ENCODE measurements around the gene COA8.

COA8 gene

DNA sequence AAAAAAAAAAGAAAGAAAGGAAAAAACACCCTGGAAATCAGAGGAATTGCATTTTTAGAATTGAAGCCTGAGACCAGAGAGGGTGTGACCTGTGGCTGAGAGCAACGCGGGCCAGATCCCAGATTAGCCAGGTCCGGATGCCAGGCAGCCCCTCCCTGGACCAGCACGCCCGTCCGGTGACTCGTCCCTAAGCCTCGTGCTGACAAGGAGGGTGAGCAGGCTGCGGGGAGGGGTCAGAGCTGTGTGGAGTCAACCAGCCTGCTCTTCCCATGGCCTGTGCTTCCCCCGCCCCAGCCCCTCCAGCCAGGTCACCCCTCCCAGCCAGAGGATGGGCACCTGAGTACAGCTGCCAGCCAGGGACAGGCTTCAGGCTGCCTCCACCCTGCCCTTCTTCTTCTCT, 62.1 kb downstream of the COA8 start:
- no peak overlapping the region for H3K4me3 ChIP-seq (ENCODE audit: low read depth, low read length)
- DNase-seq (ENCODE audit: low read depth) = no peak
- TF ChIP-seq CTCF (conservative IDR thresholded peaks at IDR 0.05; ENCODE audit: low read depth, low read length) = no peak

- H3K4me3 ChIP-seq (ENCODE audit: low read depth, low read length) = no peak overlapping the region
- no peak for DNase-seq (ENCODE audit: low read depth)
These were observed 62.8 kb downstream of the COA8 start for GRCh38 chr14:103625356-103626095.

GRCh38 chr14:103626146-103626850, 63.5 kb downstream of the COA8 start:
- H3K4me3 ChIP-seq (ENCODE audit: low read depth, low read length) = no peak overlapping the region
- no peak for DNase-seq (ENCODE audit: low read depth)
- no peak for TF ChIP-seq CTCF (conservative IDR thresholded peaks at IDR 0.05; ENCODE audit: low read depth, low read length)

More at GRCh38 chr14:103625356-103626095, 62.8 kb downstream of the COA8 start:
- TF ChIP-seq CTCF (conservative IDR thresholded peaks at IDR 0.05; ENCODE audit: low read depth, low read length) = no peak

DNA sequence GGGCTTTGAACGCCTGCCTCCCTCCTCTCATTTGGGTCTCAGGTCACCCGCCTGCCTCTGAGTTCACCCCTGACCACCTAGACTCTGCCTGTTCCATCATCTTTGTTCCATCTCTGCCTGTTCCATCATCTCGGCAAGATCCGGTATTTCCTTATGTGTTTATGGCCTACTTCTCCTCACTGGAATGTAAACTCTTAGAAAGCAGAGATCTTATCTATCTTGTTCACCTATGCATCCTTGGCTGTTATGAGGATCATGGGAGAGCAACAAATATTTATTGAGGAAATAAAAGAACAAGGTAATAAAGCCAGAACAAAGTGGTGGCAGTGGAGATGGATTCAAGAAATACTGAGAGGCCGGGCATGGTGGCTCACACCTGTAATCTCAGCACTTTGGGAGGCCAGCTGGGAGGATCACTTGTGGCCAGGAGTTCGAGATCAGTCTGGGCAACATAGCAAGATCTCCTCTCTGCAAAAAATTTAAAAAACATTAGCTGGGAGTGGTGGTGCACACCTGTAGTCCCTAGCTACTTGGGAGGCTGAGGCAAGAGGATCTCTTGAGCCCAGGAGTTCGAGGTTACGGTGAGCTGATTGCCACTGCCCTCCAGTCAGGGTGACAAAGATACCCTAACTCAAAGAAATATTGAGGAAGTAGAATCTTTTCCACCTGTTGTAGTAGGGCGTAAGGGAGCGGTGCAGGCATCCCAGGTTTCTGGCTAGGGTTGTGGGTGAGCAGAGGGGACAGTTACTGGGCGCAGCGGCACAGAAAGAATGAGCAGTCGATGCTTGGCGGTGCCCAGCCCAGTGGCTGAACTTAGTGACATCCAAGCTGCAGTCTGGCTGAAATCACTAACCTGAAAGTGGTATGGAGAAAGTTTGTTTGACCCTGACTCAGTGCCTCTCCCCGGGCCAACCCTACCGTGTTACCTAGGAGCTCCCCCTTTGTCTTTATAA, 64.6 kb downstream of the COA8 start:
- H3K4me3 ChIP-seq (ENCODE audit: low read depth, low read length) = no peak overlapping the region
- DNase-seq (ENCODE audit: low read depth) = no peak
- TF ChIP-seq CTCF (conservative IDR thresholded peaks at IDR 0.05; ENCODE audit: low read depth, low read length) = no peak

GRCh38 chr14:103628221-103628683, 65.5 kb downstream of the COA8 start:
- no peak for TF ChIP-seq CTCF (conservative IDR thresholded peaks at IDR 0.05; ENCODE audit: low read depth, low read length)
- DNase-seq (ENCODE audit: low read depth) = peak; percentile 70

DNA sequence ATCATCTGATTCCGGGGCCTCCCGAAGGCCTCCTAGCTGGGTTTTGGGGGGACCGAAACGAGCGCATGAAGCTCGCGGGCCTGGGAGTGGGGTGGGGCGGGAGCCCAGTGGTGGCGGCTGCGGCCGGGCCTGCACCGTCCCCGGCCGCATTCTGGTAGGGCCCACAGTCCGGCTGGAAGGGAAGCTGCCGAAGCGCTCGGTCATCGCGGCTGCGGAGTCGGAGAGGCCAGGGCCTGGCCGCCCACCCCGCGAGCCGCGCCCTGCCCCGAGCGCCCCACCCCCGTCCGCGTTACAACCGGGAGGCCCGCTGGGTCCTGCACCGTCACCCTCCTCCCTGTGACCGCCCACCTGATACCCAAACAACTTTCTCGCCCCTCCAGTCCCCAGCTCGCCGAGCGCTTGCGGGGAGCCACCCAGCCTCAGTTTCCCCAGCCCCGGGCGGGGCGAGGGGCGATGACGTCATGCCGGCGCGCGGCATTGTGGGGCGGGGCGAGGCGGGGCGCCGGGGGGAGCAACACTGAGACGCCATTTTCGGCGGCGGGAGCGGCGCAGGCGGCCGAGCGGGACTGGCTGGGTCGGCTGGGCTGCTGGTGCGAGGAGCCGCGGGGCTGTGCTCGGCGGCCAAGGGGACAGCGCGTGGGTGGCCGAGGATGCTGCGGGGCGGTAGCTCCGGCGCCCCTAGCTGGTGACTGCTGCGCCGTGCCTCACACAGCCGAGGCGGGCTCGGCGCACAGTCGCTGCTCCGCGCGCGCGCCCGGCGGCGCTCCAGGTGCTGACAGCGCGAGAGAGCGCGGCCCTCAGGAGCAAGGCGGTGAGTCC, 66.1 kb downstream of the COA8 start, which contains the start of gene KLC1:
Gene KLC1, plus strand, starts transcription at position 528 of the 819 bp plus-strand sequence. CDS start 25,354 bp downstream, outside the sequence.
- H3K4me3 ChIP-seq (ENCODE audit: low read depth, low read length) = peak within 1 kb of the TSS; percentile 83
- peak; percentile 63 for DNase-seq (ENCODE audit: low read depth)
- no peak for TF ChIP-seq CTCF (conservative IDR thresholded peaks at IDR 0.05; ENCODE audit: low read depth, low read length)

More at GRCh38 chr14:103628221-103628683, 65.5 kb downstream of the COA8 start:
- peak overlapping the region; percentile 83 for H3K4me3 ChIP-seq (ENCODE audit: low read depth, low read length)

Measured in choroid plexus epithelial cell (primary cell).